Natural killer cell treated with Interleukin-12 subunit alpha and Interleukin-12 subunit beta and Interleukin-15 and Interleukin-18, amount 100 ng/mL, for 72 hours (primary cell): ENCODE data around the gene AHSP. TPM values are rescaled to one million over a fixed set of nuclear protein-coding genes. Genes with fewer than 3 reads are reported as not detected.
A peak's percentile ranks its signal among the peaks of the same experiment; 100 is the strongest.
"Not testable (repeated sequence)": the region's sequence is repeated elsewhere in the genome, so short reads cannot be mapped to it uniquely, and the experiment has no call there.

Experiments used
- ATAC-seq, 2 donors: fragments of 150-1000 bp; cut with Tn5 transposase in 1 of 2; sonication (Bioruptor Pico), chemical (Tn5 transposase) in 1 of 2; 2 replicates each; pipeline ENCODE4 v1.10.0; 2021
- DNase-seq: peaks from one replicate; pipeline ENCODE4 v3.0.0; 2022; ENCODE audit warnings: low spot score
- H3K27ac Mint-ChIP-seq, 2 donors: 1 replicate in 1 of 2; 2 replicates in 1 of 2; pipeline ENCODE4 v1.8.0; 2022; ENCODE audit warnings: mixed read lengths in 2 of 2, mild to moderate bottlenecking in 1 of 2, moderate library complexity in 1 of 2
- H3K27me3 Mint-ChIP-seq, 2 donors: 1 replicate in 1 of 2; 2 replicates in 1 of 2; pipeline ENCODE4 v1.8.0; 2022; ENCODE audit warnings: mixed read lengths in 2 of 2
- H3K36me3 Mint-ChIP-seq: one replicate; pipeline ENCODE4 v1.8.0; 2022; ENCODE audit warnings: mixed read lengths
- H3K4me1 Mint-ChIP-seq, 2 donors: 1 replicate in 1 of 2; 2 replicates in 1 of 2; pipeline ENCODE4 v1.8.0; 2022; ENCODE audit warnings: low read depth in 2 of 2, mixed read lengths in 2 of 2, mild to moderate bottlenecking in 1 of 2
- H3K4me3 Mint-ChIP-seq: one replicate; pipeline ENCODE4 v1.8.0; 2022; ENCODE audit warnings: mixed read lengths
- H3K9me3 Mint-ChIP-seq: 2 replicates; pipeline ENCODE4 v1.8.0; 2022; ENCODE audit warnings: mixed read lengths
- total RNA-seq, 2 donors: library from RNA; stranded (reverse); gene quantifications; one replicate each; pipeline ENCODE4 v1.2.3, GENCODE V29; 2022

The AHSP gene
- total RNA-seq, 2 donors from 2014 or later, result not detected

DNA sequence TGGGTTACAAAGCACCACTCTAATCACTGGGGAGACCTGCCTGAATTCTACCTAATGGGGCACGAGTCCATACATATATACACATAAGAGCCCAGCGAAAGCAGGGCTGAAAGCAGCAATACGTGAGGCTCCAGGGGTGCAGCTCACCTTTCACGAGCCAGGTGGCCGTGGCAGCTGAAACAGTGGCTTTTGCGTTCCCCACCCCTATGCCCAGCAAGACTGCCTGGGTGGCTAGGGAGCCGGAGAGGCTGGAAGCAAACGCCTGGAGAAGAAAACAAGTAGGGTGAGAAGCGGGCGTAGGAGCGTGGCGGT, 20.1 kb upstream of the AHSP start:
- Mint-ChIP-seq H3K27ac (peak overlapping the region; percentile 96 to 99), H3K9me3 (no peaks in the 10 kb centered on the region)
- ATAC-seq, result no peak

DNA sequence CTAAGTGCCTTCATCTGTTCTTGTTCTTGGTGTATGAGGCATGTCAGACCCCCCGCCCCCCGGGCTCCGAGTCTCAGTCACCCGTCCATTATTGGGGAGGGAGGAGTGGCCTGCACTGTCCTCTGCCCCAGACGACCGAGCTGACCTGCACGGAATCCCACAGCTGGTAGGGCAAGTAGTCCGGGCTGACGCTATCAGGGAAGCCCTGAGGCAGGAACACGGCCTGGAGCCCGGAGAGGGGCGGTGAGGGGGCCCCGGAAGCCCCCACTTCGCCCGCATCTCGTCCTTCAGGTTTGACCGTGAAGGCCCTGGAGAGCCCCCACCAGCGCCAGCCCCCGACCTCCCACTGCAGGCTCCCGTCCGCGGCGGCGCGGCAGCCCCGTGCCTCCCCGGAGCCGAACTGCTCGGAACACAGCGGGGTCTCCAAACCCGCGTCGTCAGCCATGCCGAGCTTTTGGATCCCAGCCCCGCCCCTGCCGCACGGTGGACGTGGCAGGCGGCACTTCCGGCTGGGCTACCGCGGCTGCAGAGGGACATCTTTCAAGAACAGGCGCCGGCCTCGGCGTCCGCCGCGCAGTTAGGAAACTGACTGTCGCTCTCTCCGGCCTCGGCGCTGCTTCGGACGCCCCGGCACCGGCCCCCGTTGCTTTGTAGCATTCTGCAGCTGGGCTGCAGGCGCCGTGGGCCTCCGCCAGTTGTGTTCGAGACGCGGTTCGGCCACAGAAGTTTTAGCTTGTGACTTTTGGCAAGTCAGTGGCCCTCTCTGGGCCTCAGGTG, 19.6 kb upstream of the AHSP start, which contains the start of gene RUSF1:
TSS of gene RUSF1 (minus strand) at position 463 of the 777 bp plus-strand sequence. CDS start at position 445, 18 bp downstream.
- Mint-ChIP-seq H3K4me1 (peaks cover 20 to 32% of the 10 kb centered on the region in 2 donors), H3K36me3 (peaks cover 7% of the 10 kb centered on the region), H3K9me3 (no peaks in the 10 kb centered on the region), H3K4me3 (peak within 1 kb of the TSS; percentile 91), H3K27me3 (no peaks in the 10 kb centered on the region), H3K27ac (peak within 1 kb of the TSS; percentile 96 to 99)
- ATAC-seq (peak; percentile 92 to 98), DNase-seq (peak; percentile 92)

More for the DNA sequence above, 20.1 kb upstream of the AHSP start:
- no peaks in the 10 kb centered on the region for H3K27me3 Mint-ChIP-seq
- H3K4me3 Mint-ChIP-seq, result peak overlapping the region; percentile 91
- peaks cover 20 to 32% of the 10 kb centered on the region in 2 donors for H3K4me1 Mint-ChIP-seq
- H3K36me3 Mint-ChIP-seq, result peaks cover 7% of the 10 kb centered on the region
- DNase-seq, result no peak

GRCh38 chr16:31508706-31509195, 18.9 kb upstream of the AHSP start:
- peaks cover 7% of the 10 kb centered on the region for H3K36me3 Mint-ChIP-seq
- DNase-seq, result no peak
- peaks cover 20 to 32% of the 10 kb centered on the region in 2 donors for H3K4me1 Mint-ChIP-seq

DNA sequence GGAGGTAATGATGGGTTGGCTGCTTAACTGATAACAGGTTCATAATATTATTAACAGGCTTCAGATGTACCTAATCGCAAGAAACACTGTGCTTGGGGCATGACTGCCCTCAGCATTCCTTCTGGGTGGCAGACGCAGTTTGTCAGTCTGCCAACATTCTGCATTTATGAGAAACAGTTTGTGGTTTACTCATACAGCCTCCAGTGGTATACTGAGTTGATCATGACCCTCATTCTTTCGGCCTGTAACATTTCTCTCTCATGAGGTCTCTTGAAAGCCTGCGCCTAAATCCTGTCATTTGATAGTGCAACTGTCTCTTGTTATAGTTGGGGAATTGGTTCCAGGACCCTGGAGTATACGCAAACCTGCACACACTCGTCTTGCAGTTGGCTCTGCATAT, 14.6 kb upstream of the AHSP start:
- Mint-ChIP-seq H3K4me1 (peaks cover 8 to 19% of the 10 kb centered on the region in 2 donors), H3K27me3 (peaks cover 14 to 23% of the 10 kb centered on the region in 2 donors), H3K27ac (no peak overlapping the region), H3K4me3 (no peak overlapping the region), H3K36me3 (peaks cover 7% of the 10 kb centered on the region), H3K9me3 (peaks cover 2% of the 10 kb centered on the region)
- DNase-seq (no peak), ATAC-seq (no peak)

More at GRCh38 chr16:31508706-31509195, 18.9 kb upstream of the AHSP start:
- ATAC-seq, result no peak
- H3K9me3 Mint-ChIP-seq, result no peaks in the 10 kb centered on the region
- no peaks in the 10 kb centered on the region for H3K27me3 Mint-ChIP-seq
- peak overlapping the region; percentile 96 to 99 for H3K27ac Mint-ChIP-seq
- H3K4me3 Mint-ChIP-seq, result peak overlapping the region; percentile 91

GRCh38 chr16:31513884-31514283, 13.8 kb upstream of the AHSP start:
- Mint-ChIP-seq H3K36me3 (peaks cover 5% of the 10 kb centered on the region), H3K9me3 (peaks cover 2% of the 10 kb centered on the region), H3K27ac (no peak overlapping the region), H3K4me1 (peaks cover 6 to 14% of the 10 kb centered on the region in 2 donors), H3K4me3 (no peak overlapping the region), H3K27me3 (peaks cover 14 to 24% of the 10 kb centered on the region in 2 donors)
- DNase-seq, result no peak
- no peak for ATAC-seq

DNA sequence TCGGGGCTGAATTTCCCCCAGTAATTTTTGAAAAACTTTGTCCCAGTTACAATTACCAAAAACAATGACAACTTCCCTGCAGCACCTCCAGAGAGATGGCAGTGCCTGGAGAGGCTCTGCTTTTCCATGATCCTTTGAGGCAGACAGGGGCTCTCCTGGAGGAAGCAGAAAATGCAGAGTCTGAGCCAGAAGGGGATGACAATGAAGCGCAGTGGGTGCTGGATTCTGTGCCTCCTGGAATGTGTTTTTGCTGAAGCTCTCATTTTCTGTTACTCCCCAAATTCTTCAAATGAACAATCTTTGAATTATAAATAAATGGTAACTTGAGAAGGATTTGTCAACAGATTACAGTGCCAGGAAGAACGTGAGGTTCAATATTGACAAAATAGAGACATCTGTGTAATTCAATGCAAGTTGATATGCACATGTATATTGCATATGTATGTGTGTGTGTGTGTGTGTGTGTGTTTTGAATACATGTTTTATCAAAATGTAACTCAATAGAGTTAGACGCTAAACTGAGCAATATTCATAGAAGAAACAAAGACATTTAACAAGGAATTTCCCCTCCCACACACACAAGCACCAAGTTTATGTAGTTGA, 9.8 kb upstream of the AHSP start:
- no peak overlapping the region for H3K27ac Mint-ChIP-seq
- no peak for ATAC-seq
- no peak for DNase-seq
- H3K27me3 Mint-ChIP-seq, result peaks cover 16 to 24% of the 10 kb centered on the region in 2 donors
- H3K36me3 Mint-ChIP-seq, result no peaks in the 10 kb centered on the region
- no peaks in the 10 kb centered on the region for H3K4me1 Mint-ChIP-seq
- no peak overlapping the region for H3K4me3 Mint-ChIP-seq
- peaks cover 2% of the 10 kb centered on the region for H3K9me3 Mint-ChIP-seq

DNA sequence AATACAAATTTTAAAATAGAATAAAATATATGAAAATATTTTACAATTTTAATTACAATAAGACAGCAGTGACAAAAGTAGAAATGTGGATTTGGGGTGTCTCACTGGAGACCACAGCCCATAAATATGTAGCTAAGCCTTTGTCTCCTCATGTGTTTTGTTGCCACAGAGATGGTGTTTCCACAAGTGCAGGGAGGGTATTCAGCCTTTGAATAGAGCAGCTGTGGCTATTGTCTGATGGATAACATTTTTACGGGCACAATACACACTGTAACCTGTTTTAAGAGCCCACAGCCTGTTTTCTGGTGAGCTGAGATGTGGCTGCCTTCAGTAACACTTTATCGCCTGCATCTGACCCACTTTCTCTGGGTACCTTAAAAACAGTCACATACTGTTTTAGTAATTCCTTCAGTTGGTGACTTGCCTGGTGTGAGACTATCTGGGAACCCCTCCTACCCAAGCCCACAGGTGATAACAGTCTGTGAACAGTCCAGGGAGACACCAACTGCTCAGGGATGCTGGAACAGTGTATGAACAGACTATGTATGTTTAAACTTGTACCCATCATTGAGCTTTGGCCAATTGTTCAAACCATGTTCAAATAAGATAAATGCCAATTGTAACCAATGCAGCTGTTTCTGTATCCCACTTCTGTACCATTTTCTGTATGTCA, 7.8 kb upstream of the AHSP start:
- DNase-seq (no peak), ATAC-seq (no peak)
- H3K27ac Mint-ChIP-seq, result no peak overlapping the region
- H3K36me3 Mint-ChIP-seq, result no peaks in the 10 kb centered on the region
- no peak overlapping the region for H3K4me3 Mint-ChIP-seq
- no peaks in the 10 kb centered on the region for H3K4me1 Mint-ChIP-seq
- peaks cover 16 to 24% of the 10 kb centered on the region in 2 donors for H3K27me3 Mint-ChIP-seq
- peaks cover 2% of the 10 kb centered on the region for H3K9me3 Mint-ChIP-seq

GRCh38 chr16:31521368-31521767, 6.3 kb upstream of the AHSP start:
- DNase-seq, result no peak
- Mint-ChIP-seq H3K4me1 (no peaks in the 10 kb centered on the region), H3K9me3 (peaks cover 2% of the 10 kb centered on the region), H3K27ac (no peak overlapping the region), H3K27me3 (peaks cover 13 to 17% of the 10 kb centered on the region in 2 donors), H3K4me3 (no peak overlapping the region), H3K36me3 (no peaks in the 10 kb centered on the region)
- ATAC-seq, result no peak

DNA sequence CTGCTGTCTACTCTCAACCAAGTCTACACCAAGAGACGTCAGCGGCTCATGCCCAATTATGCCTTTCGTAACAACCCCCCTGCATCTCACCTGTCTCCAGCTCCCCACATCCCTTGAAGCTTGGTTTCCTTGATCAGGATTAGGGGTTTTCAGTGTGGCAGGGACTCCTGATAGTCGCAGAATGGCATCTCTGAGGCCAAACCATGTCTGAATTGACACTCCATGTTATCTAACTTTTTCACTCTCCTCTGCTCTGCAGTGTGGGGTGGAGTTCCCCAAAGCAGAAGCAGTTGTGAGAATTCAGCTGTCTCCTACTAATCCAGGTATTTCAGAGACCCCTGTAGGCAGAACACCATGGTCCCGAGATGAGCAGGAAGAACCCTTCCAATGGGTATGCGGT, 5.6 kb upstream of the AHSP start:
- ATAC-seq, result no peak

GRCh38 chr16:31523768-31524167, 3.9 kb upstream of the AHSP start:
- not testable (repeated sequence) for H3K9me3 Mint-ChIP-seq, H3K36me3 Mint-ChIP-seq, H3K4me1 Mint-ChIP-seq, H3K4me3 Mint-ChIP-seq, DNase-seq, H3K27ac Mint-ChIP-seq
- ATAC-seq, result peak in 1 of 2 donors; percentile 60
- H3K27me3 Mint-ChIP-seq, result peaks cover 7 to 15% of the 10 kb centered on the region in 2 donors

More for the DNA sequence above, 5.6 kb upstream of the AHSP start:
- DNase-seq, result no peak
- Mint-ChIP-seq H3K27me3 (peaks cover 9 to 10% of the 10 kb centered on the region in 2 donors), H3K36me3 (no peaks in the 10 kb centered on the region), H3K9me3 (no peaks in the 10 kb centered on the region), H3K4me3 (no peak overlapping the region), H3K27ac (peak overlapping the region in 1 of 2 donors; percentile 25), H3K4me1 (no peaks in the 10 kb centered on the region)

DNA sequence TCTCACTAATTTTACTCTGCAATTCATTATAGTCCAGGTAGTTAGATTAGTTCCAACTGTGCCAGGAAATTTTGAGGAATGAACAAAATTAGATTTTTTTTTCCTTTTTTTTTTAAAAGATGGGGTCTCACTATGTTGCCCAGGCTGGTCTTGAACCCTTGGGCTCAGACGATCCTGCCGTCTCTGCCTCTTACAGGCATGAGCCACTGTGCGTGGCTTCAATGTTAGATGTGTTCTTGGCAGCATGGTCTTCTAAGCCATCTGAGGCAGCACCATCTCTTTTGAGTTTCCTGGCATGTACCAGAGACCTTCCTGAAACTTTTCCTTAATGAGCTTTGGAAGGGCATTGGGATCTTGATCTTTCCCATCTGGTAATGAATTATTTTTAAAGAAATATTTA, 2.6 kb upstream of the AHSP start:
- Mint-ChIP-seq H3K9me3 (no peaks in the 10 kb centered on the region), H3K4me1 (peaks cover 0 to 3% of the 10 kb centered on the region in 2 donors), H3K27ac (no peak overlapping the region), H3K27me3 (peaks cover 10 to 17% of the 10 kb centered on the region in 2 donors), H3K4me3 (no peak overlapping the region), H3K36me3 (no peaks in the 10 kb centered on the region)
- ATAC-seq (no peak), DNase-seq (no peak)

- Mint-ChIP-seq H3K4me3 (no peak overlapping the region), H3K4me1 (peaks cover 0 to 3% of the 10 kb centered on the region in 2 donors), H3K9me3 (no peaks in the 10 kb centered on the region), H3K36me3 (no peaks in the 10 kb centered on the region), H3K27ac (no peak overlapping the region), H3K27me3 (peaks cover 10 to 17% of the 10 kb centered on the region in 2 donors)
- ATAC-seq, result no peak
- DNase-seq, result no peak
Measured at GRCh38 chr16:31528523-31529107, 915 bp downstream of the AHSP start.

- Mint-ChIP-seq H3K36me3 (no peaks in the 10 kb centered on the region), H3K27me3 (peaks cover 13 to 17% of the 10 kb centered on the region in 2 donors), H3K4me1 (peaks cover 0 to 3% of the 10 kb centered on the region in 2 donors), H3K27ac (no peak overlapping the region), H3K9me3 (no peaks in the 10 kb centered on the region), H3K4me3 (no peak overlapping the region)
- ATAC-seq, result no peak
- DNase-seq, result no peak
Measured at GRCh38 chr16:31529108-31529936, 1.6 kb downstream of the AHSP start.
